Calu3 (cell line): ENCODE results near the gene DCDC2C. TPM values are rescaled to one million over a fixed set of nuclear protein-coding genes. Genes with fewer than 3 reads are reported as not detected.

Source experiments
- BruUV-seq: library from RNA; stranded (reverse); fragments of 400-500 nt; replicated peaks from 2 replicates; lab custom pipeline; 2021; lab: Mats Ljungman, UMichigan
- CTCF ChIA-PET: fragments of 300-600 bp; sonication (Branson Sonifier 250); formaldehyde crosslinking; loops from one replicate; lab custom pipeline; 2022; ENCODE audit warnings: antibody characterized with exemption; lab: Charles Lee
- DNase-seq: peaks from one replicate; pipeline ENCODE4 v3.0.0; 2022
- H3K27ac Mint-ChIP-seq: one replicate; pipeline ENCODE4 v1.8.0; 2022; ENCODE audit warnings: mixed read lengths; ENCODE audit not compliant: unreplicated experiment
- H3K27me3 Mint-ChIP-seq: one replicate; pipeline ENCODE4 v1.8.0; 2022; ENCODE audit warnings: mixed read lengths; ENCODE audit not compliant: unreplicated experiment
- H3K36me3 Mint-ChIP-seq: one replicate; pipeline ENCODE4 v1.8.0; 2022; ENCODE audit warnings: mild to moderate bottlenecking, moderate library complexity, mixed read lengths; ENCODE audit not compliant: insufficient read depth, unreplicated experiment
- H3K4me1 Mint-ChIP-seq: one replicate; pipeline ENCODE4 v1.8.0; 2022; ENCODE audit warnings: mild to moderate bottlenecking, low read depth, mixed read lengths; ENCODE audit not compliant: unreplicated experiment
- H3K4me3 Mint-ChIP-seq: one replicate; pipeline ENCODE4 v1.8.0; 2022; ENCODE audit warnings: mild to moderate bottlenecking, low read depth, moderate library complexity, mixed read lengths; ENCODE audit not compliant: unreplicated experiment
- H3K9me3 Mint-ChIP-seq: one replicate; pipeline ENCODE4 v1.8.0; 2022; ENCODE audit warnings: low read depth, mixed read lengths; ENCODE audit not compliant: unreplicated experiment
- CTCF ChIP-seq: fragments of 200-600 bp; IDR thresholded peaks from one replicate; pipeline ENCODE4 v1.8.0; 2022; ENCODE audit warnings: antibody characterized with exemption; ENCODE audit not compliant: unreplicated experiment
- intact Hi-C: fragments of 100-400 bp; cut with micrococcal nuclease; formaldehyde crosslinking; loops from one replicate; pipeline ENCODE4 v1.10.0; 2022; ENCODE audit not compliant: unreplicated experiment
- total RNA-seq: library from RNA; stranded (reverse); gene quantifications from 2 replicates; pipeline ENCODE4 v1.2.3, GENCODE V29; 2022

Gene DCDC2C
- total RNA-seq, 1 experiment from 2014 or later = not detected

GRCh38 chr2:3679616-3680393 is 23.6 kb upstream of the DCDC2C start:
- Mint-ChIP-seq H3K9me3 (no peaks in the 10 kb centered on the region), H3K4me1 (no peaks in the 10 kb centered on the region), H3K27me3 (peaks cover 52% of the 10 kb centered on the region), H3K4me3 (no peak overlapping the region), H3K36me3 (no peaks in the 10 kb centered on the region), H3K27ac (no peak overlapping the region)
- DNase-seq = no peak
- BruUV-seq = no TSS peak
- CTCF ChIA-PET = interaction anchor here (0.7 kb wide), 1 partner anchor 11 kb away, joined by 3 read pairs; no protein-coding TSS in a partner anchor
- no peak for TF ChIP-seq CTCF
- intact Hi-C loops = no loop called here

GRCh38 chr2:3680548-3681345 is 22.6 kb upstream of the DCDC2C start:
- H3K27ac Mint-ChIP-seq = no peak overlapping the region
- no peak overlapping the region for H3K4me3 Mint-ChIP-seq
- no TSS peak for BruUV-seq
- no peaks in the 10 kb centered on the region for H3K36me3 Mint-ChIP-seq
- CTCF ChIA-PET = no interaction called here
- no peak for DNase-seq
- peaks cover 61% of the 10 kb centered on the region for H3K27me3 Mint-ChIP-seq
- no peaks in the 10 kb centered on the region for H3K4me1 Mint-ChIP-seq
- no peak for TF ChIP-seq CTCF
- intact Hi-C loops = no loop called here
- peaks cover 3% of the 10 kb centered on the region for H3K9me3 Mint-ChIP-seq

DNA sequence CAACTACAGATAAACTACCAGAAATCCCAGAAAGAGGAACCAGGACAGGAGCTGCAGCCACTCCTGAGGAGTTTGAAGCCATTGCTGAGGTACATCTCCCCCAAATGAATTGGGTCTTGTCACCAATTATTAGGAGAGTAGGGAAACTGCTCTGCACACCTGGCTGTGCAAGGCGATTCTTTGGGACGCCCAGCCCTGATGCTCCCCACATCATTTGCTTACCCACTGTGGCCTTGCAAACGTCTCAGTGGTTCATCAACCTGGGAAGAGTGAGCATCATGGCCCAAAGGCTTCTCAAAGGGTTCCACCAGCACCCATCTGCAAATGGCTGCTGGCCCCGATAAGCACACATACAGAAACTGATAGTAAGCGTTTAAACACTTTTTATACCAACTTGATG is 21.8 kb upstream of the DCDC2C start:
- no TSS peak for BruUV-seq
- CTCF ChIA-PET = no interaction called here
- Mint-ChIP-seq H3K4me3 (no peak overlapping the region), H3K4me1 (no peaks in the 10 kb centered on the region), H3K9me3 (peaks cover 3% of the 10 kb centered on the region), H3K27ac (no peak overlapping the region), H3K27me3 (peaks cover 62% of the 10 kb centered on the region), H3K36me3 (no peaks in the 10 kb centered on the region)
- intact Hi-C loops = no loop called here
- no peak for TF ChIP-seq CTCF
- DNase-seq = no peak

DNA sequence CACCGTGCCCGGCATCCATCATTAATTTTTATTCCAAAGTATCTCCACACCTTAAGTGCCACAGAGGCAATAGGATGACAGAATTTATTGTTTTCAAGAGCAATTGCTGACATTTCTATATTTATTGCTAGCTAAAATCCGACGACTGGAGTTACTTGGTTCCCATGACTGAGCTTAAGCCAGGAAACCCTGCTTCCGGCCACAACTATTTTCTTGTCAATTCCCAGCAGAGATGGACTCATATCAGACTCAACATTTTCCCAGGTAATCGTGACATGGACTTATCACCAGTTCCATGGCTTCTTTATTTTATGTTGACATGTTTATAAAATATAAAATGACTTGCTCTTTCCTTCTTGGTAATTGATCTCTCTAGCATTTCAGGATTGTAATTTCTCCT is 20.6 kb upstream of the DCDC2C start:
- no peaks in the 10 kb centered on the region for H3K36me3 Mint-ChIP-seq
- peaks cover 3% of the 10 kb centered on the region for H3K9me3 Mint-ChIP-seq
- H3K4me1 Mint-ChIP-seq = no peaks in the 10 kb centered on the region
- no peak overlapping the region for H3K4me3 Mint-ChIP-seq
- no peak for TF ChIP-seq CTCF
- no peak for DNase-seq
- no peak overlapping the region for H3K27ac Mint-ChIP-seq
- intact Hi-C loops = no loop called here
- BruUV-seq = no TSS peak
- H3K27me3 Mint-ChIP-seq = peaks cover 53% of the 10 kb centered on the region
- CTCF ChIA-PET = no interaction called here
